ENCODE data around the gene RBBP5. TPM values are rescaled to one million over a fixed set of nuclear protein-coding genes. Genes with fewer than 3 reads are reported as not detected.

Gene RBBP5
- total and polyA plus RNA-seq, 2 donors: 7.8 to 15.2 TPM

DNA sequence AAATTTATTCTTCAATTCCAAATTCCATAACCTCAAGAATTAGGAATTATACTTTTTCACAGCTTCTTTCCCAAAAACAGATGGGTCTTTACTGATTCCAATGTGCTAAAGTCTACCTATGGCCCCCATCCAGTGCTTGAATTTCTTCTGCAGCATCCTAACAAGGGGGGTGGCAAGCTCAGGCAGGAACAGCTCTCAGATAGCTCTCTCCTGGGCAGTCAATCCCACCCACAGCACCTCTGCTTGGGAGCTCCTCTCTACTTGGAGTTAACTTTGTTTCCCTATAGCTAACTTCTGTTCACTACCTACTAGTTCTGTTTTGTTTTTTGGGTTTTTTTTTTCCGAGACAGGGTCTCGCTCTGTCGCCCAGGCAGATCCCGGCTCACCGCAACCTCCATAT is 12.1 kb downstream of the RBBP5 start:
- H3K27ac ChIP-seq (ENCODE audit: low read depth in 1 of 2, low read length in 1 of 2): no peak overlapping the region
- DNase-seq (ENCODE audit: low read depth in 6 of 9, low spot score in 9 of 9): no peak
- no peaks in the 10 kb centered on the region for H3K4me1 ChIP-seq (ENCODE audit: control insufficient read depth in 2 of 2, insufficient read depth in 2 of 2, low read length in 2 of 2)
- no peak overlapping the region for H3K4me3 ChIP-seq (ENCODE audit: low read length in 2 of 2)
- H3K36me3 ChIP-seq (ENCODE audit: control insufficient read depth in 2 of 2, insufficient read depth in 2 of 2, low read length in 1 of 2): peaks cover 34 to 44% of the 10 kb centered on the region in 2 donors
- 80% methylated on average over 5 of the region's 5 CpGs for WGBS
- H3K9me3 ChIP-seq (ENCODE audit: control insufficient read depth in 2 of 2, insufficient read depth in 1 of 2, low read length in 1 of 2): no peaks in the 10 kb centered on the region
- no peaks in the 10 kb centered on the region for H3K27me3 ChIP-seq (ENCODE audit: control insufficient read depth in 2 of 2, insufficient read depth in 1 of 2, low read length in 1 of 2)

DNA sequence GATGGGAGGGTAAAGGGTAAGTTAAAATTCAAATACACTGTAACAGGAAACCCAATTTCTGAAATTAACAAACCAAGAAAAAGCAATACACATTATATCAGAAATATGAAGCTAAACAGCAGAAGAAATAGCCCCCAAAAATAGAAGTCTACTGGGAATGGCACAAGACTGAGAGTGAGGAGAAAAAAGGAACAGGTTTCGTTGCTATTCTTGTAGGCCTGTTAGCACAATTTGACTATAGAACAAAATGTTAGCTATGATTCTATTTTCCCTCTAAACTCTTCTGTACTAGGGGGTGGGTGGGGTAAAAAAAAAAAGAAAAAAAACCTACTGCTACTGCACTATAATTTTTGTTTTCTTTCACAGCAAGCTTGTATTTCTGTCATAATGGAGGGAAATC is 12.5 kb downstream of the RBBP5 start:
- peaks cover 34 to 46% of the 10 kb centered on the region in 2 donors for H3K36me3 ChIP-seq (ENCODE audit: control insufficient read depth in 2 of 2, insufficient read depth in 2 of 2, low read length in 1 of 2)
- H3K9me3 ChIP-seq (ENCODE audit: control insufficient read depth in 2 of 2, insufficient read depth in 1 of 2, low read length in 1 of 2): no peaks in the 10 kb centered on the region
- no peak overlapping the region for H3K27ac ChIP-seq (ENCODE audit: low read depth in 1 of 2, low read length in 1 of 2)
- H3K4me1 ChIP-seq (ENCODE audit: control insufficient read depth in 2 of 2, insufficient read depth in 2 of 2, low read length in 2 of 2): no peaks in the 10 kb centered on the region
- no peak for DNase-seq (ENCODE audit: low read depth in 6 of 9, low spot score in 9 of 9)
- 95% methylated on average over 1 of the region's 1 CpG for WGBS
- no peaks in the 10 kb centered on the region for H3K27me3 ChIP-seq (ENCODE audit: control insufficient read depth in 2 of 2, insufficient read depth in 1 of 2, low read length in 1 of 2)
- no peak overlapping the region for H3K4me3 ChIP-seq (ENCODE audit: low read length in 2 of 2)

DNA sequence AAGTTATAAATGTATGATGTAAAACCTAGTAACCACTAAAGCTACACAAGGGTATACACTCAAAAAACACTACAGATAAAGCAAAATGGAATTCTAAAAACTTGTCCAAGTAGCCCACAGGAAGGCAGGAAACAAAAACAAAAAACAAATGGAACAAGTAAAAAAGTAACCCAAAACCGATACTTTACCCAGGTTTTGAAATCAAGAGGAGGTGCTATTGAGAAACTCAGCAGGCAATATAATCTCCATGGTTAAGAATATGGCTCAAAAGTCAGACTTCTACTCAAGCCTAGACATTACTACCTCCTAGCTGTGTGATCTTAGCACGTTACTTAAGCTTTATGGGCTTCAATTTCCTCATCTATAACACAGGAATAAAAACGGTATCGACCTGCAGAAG is 13.3 kb downstream of the RBBP5 start:
- no peak for DNase-seq (ENCODE audit: low read depth in 6 of 9, low spot score in 9 of 9)
- WGBS: 95% methylated on average over 4 of the region's 4 CpGs
- no peak overlapping the region for H3K27ac ChIP-seq (ENCODE audit: low read depth in 1 of 2, low read length in 1 of 2)
- H3K27me3 ChIP-seq (ENCODE audit: control insufficient read depth in 2 of 2, insufficient read depth in 1 of 2, low read length in 1 of 2): no peaks in the 10 kb centered on the region
- no peaks in the 10 kb centered on the region for H3K4me1 ChIP-seq (ENCODE audit: control insufficient read depth in 2 of 2, insufficient read depth in 2 of 2, low read length in 2 of 2)
- no peaks in the 10 kb centered on the region for H3K9me3 ChIP-seq (ENCODE audit: control insufficient read depth in 2 of 2, insufficient read depth in 1 of 2, low read length in 1 of 2)
- peaks cover 36 to 48% of the 10 kb centered on the region in 2 donors for H3K36me3 ChIP-seq (ENCODE audit: control insufficient read depth in 2 of 2, insufficient read depth in 2 of 2, low read length in 1 of 2)
- no peak overlapping the region for H3K4me3 ChIP-seq (ENCODE audit: low read length in 2 of 2)

DNA sequence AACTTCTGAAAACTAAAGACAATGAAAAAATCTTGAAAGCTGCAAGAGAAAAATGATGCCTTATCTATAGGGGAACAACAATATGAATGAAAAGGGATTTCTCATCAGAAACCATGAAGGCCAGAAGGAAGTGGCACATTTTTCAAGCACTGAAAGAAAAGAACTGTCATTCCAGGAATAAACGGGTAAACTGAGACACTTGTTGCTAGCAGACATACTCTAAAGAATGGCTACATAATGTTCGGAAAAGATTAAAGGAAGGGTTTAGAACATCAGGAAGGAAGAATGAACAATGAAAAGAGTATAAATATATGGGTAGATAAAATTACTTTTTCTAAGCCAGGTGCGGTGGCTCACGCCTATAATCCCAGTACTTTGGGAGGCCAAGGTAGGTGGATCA is 14.5 kb downstream of the RBBP5 start:
- peaks cover 43 to 50% of the 10 kb centered on the region in 2 donors for H3K36me3 ChIP-seq (ENCODE audit: control insufficient read depth in 2 of 2, insufficient read depth in 2 of 2, low read length in 1 of 2)
- no peaks in the 10 kb centered on the region for H3K4me1 ChIP-seq (ENCODE audit: control insufficient read depth in 2 of 2, insufficient read depth in 2 of 2, low read length in 2 of 2)
- 97% methylated on average over 4 of the region's 4 CpGs for WGBS
- no peaks in the 10 kb centered on the region for H3K9me3 ChIP-seq (ENCODE audit: control insufficient read depth in 2 of 2, insufficient read depth in 1 of 2, low read length in 1 of 2)
- DNase-seq (ENCODE audit: low read depth in 6 of 9, low spot score in 9 of 9): no peak
- H3K27ac ChIP-seq (ENCODE audit: low read depth in 1 of 2, low read length in 1 of 2): no peak overlapping the region
- H3K4me3 ChIP-seq (ENCODE audit: low read length in 2 of 2): no peak overlapping the region
- no peaks in the 10 kb centered on the region for H3K27me3 ChIP-seq (ENCODE audit: control insufficient read depth in 2 of 2, insufficient read depth in 1 of 2, low read length in 1 of 2)

DNA sequence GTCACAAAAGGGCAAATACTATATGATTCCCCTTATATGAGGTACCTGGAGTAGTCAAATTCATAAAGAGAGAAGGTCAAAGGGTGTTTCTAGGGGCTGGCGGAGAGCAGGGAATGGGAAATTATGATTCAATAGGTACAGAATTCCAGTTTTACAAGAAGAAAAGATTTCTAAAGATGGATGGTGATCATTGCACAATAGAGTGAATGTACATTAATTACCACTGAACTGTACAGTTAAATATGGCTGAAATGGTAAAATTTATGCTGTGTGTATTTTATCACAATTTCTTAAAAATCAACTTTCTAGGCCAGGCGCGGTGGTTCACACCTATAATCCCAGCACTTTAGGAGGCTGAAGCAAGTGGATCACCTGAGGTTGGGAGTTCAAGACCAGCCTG is 19.4 kb downstream of the RBBP5 start:
- Histone ChIP-seq H3K36me3 (ENCODE audit: control insufficient read depth in 2 of 2, insufficient read depth in 2 of 2, low read length in 1 of 2) (peaks cover 55 to 83% of the 10 kb centered on the region in 2 donors), H3K9me3 (ENCODE audit: control insufficient read depth in 2 of 2, insufficient read depth in 1 of 2, low read length in 1 of 2) (no peaks in the 10 kb centered on the region), H3K4me3 (ENCODE audit: low read length in 2 of 2) (no peak overlapping the region), H3K27me3 (ENCODE audit: control insufficient read depth in 2 of 2, insufficient read depth in 1 of 2, low read length in 1 of 2) (no peaks in the 10 kb centered on the region), H3K27ac (ENCODE audit: low read depth in 1 of 2, low read length in 1 of 2) (no peak overlapping the region), H3K4me1 (ENCODE audit: control insufficient read depth in 2 of 2, insufficient read depth in 2 of 2, low read length in 2 of 2) (no peaks in the 10 kb centered on the region)
- DNase-seq (ENCODE audit: low read depth in 6 of 9, low spot score in 9 of 9): no peak
- WGBS: 99% methylated on average over 3 of the region's 3 CpGs

DNA sequence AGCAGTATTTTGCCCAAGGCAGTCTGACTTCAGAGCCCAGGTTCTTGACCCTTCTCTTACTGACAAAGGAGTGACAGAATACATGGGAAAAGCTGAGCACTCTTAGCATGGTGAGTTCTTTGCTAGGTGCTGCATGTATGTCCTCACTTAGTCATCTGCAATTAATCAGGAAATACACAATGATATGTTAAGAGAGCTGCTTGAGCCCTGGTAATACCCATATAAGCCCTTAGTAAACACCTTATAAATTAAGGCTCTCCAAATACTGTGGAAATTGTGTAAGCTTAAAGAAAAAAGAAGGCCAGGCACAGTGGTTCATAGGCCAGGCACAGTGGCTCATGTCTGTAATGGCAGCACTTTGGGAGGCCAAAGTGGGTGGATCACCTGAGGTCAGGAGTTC is 23.5 kb downstream of the RBBP5 start:
- H3K36me3 ChIP-seq (ENCODE audit: control insufficient read depth in 2 of 2, insufficient read depth in 2 of 2, low read length in 1 of 2): peaks cover 65 to 86% of the 10 kb centered on the region in 2 donors
- DNase-seq (ENCODE audit: low read depth in 6 of 9, low spot score in 9 of 9): no peak
- H3K4me3 ChIP-seq (ENCODE audit: low read length in 2 of 2): no peak overlapping the region
- H3K27ac ChIP-seq (ENCODE audit: low read depth in 1 of 2, low read length in 1 of 2): no peak overlapping the region
- H3K4me1 ChIP-seq (ENCODE audit: control insufficient read depth in 2 of 2, insufficient read depth in 2 of 2, low read length in 2 of 2): no peaks in the 10 kb centered on the region
- H3K9me3 ChIP-seq (ENCODE audit: control insufficient read depth in 2 of 2, insufficient read depth in 1 of 2, low read length in 1 of 2): no peaks in the 10 kb centered on the region
- no peaks in the 10 kb centered on the region for H3K27me3 ChIP-seq (ENCODE audit: control insufficient read depth in 2 of 2, insufficient read depth in 1 of 2, low read length in 1 of 2)

DNA sequence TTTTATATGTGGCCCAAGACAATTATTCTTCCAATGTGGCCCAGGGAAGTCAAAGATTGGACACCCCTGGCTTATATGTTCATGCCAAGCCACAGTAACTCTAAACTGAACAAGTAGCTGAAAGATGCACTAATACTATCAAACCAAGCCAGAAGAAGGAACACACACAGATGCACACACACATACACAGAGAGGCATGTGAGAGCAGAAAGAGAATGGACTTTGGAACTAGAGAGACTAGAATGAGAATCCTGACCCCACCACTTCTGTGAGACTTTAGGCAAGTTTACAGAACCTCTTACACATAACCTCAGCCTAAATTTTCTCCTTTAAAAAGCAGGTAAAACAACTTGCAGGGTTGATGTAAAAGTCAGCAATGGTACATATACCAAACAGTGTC is 26.4 kb downstream of the RBBP5 start:
- no peak overlapping the region for H3K4me3 ChIP-seq (ENCODE audit: low read length in 2 of 2)
- H3K27ac ChIP-seq (ENCODE audit: low read depth in 1 of 2, low read length in 1 of 2): no peak overlapping the region
- H3K36me3 ChIP-seq (ENCODE audit: control insufficient read depth in 2 of 2, insufficient read depth in 2 of 2, low read length in 1 of 2): peaks cover 74 to 83% of the 10 kb centered on the region in 2 donors

DNA sequence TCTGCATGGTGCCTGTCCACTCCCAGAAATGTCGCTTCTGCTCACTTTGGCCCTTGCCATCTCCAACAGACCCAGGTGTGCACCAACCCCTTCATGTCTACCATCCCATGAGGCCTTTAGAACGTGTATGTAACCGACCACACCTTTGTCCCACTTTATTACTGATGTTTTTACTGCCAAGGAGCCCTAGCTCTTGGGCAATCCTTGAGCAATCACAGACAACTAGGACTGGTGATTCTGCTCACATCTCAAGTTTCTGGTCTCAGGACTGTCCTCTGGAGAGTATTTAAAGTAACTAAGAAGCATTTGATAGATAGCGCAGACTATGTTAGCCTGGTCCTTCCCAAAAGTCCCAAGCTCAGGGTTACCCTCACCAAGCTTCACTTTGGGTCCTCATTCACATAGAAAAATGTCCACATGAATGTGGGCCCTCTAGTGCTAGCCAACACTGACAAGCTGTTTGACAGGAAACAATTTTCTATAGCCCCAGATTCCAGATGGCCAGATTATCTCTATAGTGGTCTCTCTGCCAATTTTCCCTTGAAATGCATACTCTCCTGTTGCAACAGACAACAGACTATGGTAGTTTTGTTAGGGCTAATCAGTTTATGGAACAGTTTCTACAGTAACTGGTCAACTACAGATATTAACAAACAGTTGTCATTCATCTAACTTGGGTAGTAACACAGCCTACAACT is 30.6 kb downstream of the RBBP5 start:
- no peak overlapping the region for H3K27ac ChIP-seq (ENCODE audit: low read depth in 1 of 2, low read length in 1 of 2)
- H3K9me3 ChIP-seq (ENCODE audit: control insufficient read depth in 2 of 2, insufficient read depth in 1 of 2, low read length in 1 of 2): no peaks in the 10 kb centered on the region
- no peak for DNase-seq (ENCODE audit: low read depth in 6 of 9, low spot score in 9 of 9)
- peaks cover 44 to 72% of the 10 kb centered on the region in 2 donors for H3K36me3 ChIP-seq (ENCODE audit: control insufficient read depth in 2 of 2, insufficient read depth in 2 of 2, low read length in 1 of 2)
- WGBS: 99% methylated on average over 4 of the region's 4 CpGs
- H3K4me1 ChIP-seq (ENCODE audit: control insufficient read depth in 2 of 2, insufficient read depth in 2 of 2, low read length in 2 of 2): no peaks in the 10 kb centered on the region
- no peak overlapping the region for H3K4me3 ChIP-seq (ENCODE audit: low read length in 2 of 2)
- no peaks in the 10 kb centered on the region for H3K27me3 ChIP-seq (ENCODE audit: control insufficient read depth in 2 of 2, insufficient read depth in 1 of 2, low read length in 1 of 2)

More for the DNA sequence above, 26.4 kb downstream of the RBBP5 start:
- Histone ChIP-seq H3K4me1 (ENCODE audit: control insufficient read depth in 2 of 2, insufficient read depth in 2 of 2, low read length in 2 of 2) (no peaks in the 10 kb centered on the region), H3K27me3 (ENCODE audit: control insufficient read depth in 2 of 2, insufficient read depth in 1 of 2, low read length in 1 of 2) (no peaks in the 10 kb centered on the region), H3K9me3 (ENCODE audit: control insufficient read depth in 2 of 2, insufficient read depth in 1 of 2, low read length in 1 of 2) (no peaks in the 10 kb centered on the region)
- no peak for DNase-seq (ENCODE audit: low read depth in 6 of 9, low spot score in 9 of 9)

DNA sequence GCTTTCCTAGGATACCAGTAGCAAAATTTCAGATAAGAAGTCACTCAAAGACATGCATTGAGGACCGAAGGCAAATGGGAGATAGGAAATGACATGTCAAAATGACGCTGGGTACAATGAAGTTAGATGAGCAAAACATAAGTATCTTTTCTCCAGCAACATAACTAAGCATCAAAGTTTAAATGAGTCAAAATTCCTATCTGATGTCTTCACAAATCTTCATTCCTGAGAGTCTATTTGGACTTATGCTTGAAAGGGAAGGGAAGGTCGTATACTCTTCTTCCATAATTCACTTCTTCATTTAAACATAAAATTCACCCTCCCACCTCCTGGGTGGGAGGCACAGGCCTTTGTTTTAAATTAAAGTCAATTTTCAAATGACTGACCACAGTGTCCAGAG is 33.4 kb downstream of the RBBP5 start:
- no peak for DNase-seq (ENCODE audit: low read depth in 6 of 9, low spot score in 9 of 9)
- Histone ChIP-seq H3K9me3 (ENCODE audit: control insufficient read depth in 2 of 2, insufficient read depth in 1 of 2, low read length in 1 of 2) (no peaks in the 10 kb centered on the region), H3K4me1 (ENCODE audit: control insufficient read depth in 2 of 2, insufficient read depth in 2 of 2, low read length in 2 of 2) (no peaks in the 10 kb centered on the region), H3K4me3 (ENCODE audit: low read length in 2 of 2) (no peak overlapping the region), H3K27ac (ENCODE audit: low read depth in 1 of 2, low read length in 1 of 2) (no peak overlapping the region), H3K36me3 (ENCODE audit: control insufficient read depth in 2 of 2, insufficient read depth in 2 of 2, low read length in 1 of 2) (peaks cover 40 to 67% of the 10 kb centered on the region in 2 donors), H3K27me3 (ENCODE audit: control insufficient read depth in 2 of 2, insufficient read depth in 1 of 2, low read length in 1 of 2) (no peaks in the 10 kb centered on the region)
- WGBS: 96% methylated on average over 3 of the region's 3 CpGs

All from thymus (tissue), 11 donors.